Measurements from ENCODE around the gene SOX5.

Gene SOX5

GRCh38 chr12:23484238-23484637, 465.2 kb downstream of the SOX5 start:
- DNase-seq (ENCODE audit: low spot score) = no peak

GRCh38 chr12:23482571-23482970, 466.9 kb downstream of the SOX5 start:
- no peak for DNase-seq (ENCODE audit: low spot score)

All from activated CD4-positive, alpha-beta T cell treated with anti-CD3 and anti-CD28 coated beads, Interleukin-2, Interleukin-4, amounts not matched to agents 100 ng/mL and 50 ng/mL, durations not matched to agents 16 hours and 8 hours (primary cell).